GM23338 (cell line): ENCODE data around the gene SMOC1. TPM values are rescaled to one million over a fixed set of nuclear protein-coding genes. Genes with fewer than 3 reads are reported as not detected.

ENCODE experiments used
- ATAC-seq: fragments of 200-7000 bp; cut with Tn5 transposase; 3 replicates; pipeline ENCODE4 v1.9.1; 2020
- DNase-seq: peaks from one replicate; pipeline ENCODE4 v3.0.0-alpha.2; 2015; ENCODE audit warnings: low spot score
- H2AFZ ChIP-seq: fragments of 200-600 bp; sonication (generic); 2 replicates; pipeline ENCODE4 v1.8.0; 2016; ENCODE audit warnings: antibody characterized with exemption, mild to moderate bottlenecking, moderate library complexity
- H3F3A ChIP-seq: fragments of 200-600 bp; sonication (generic); replicated peaks from 2 replicates; pipeline ENCODE4 v1.8.0; 2017; ENCODE audit warnings: antibody characterized with exemption, mixed run types, low read depth
- H3K27ac ChIP-seq: fragments of 200-600 bp; sonication (generic); 2 replicates; pipeline ENCODE4 v1.6.1; 2016; ENCODE audit warnings: low read depth
- H3K27me3 ChIP-seq: fragments of 200-600 bp; sonication (generic); 2 replicates; pipeline ENCODE4 v1.8.0; 2016; ENCODE audit warnings: mild to moderate bottlenecking, mixed run types, moderate library complexity; ENCODE audit not compliant: insufficient read depth
- H3K36me3 ChIP-seq: fragments of 200-600 bp; sonication (generic); 2 replicates; pipeline ENCODE4 v1.8.0; 2016; ENCODE audit warnings: mild to moderate bottlenecking; ENCODE audit not compliant: insufficient read depth
- H3K4me1 ChIP-seq: fragments of 200-600 bp; sonication (generic); 2 replicates; pipeline ENCODE4 v1.8.0; 2016; ENCODE audit warnings: mild to moderate bottlenecking, moderate library complexity; ENCODE audit not compliant: insufficient read depth
- H3K4me2 ChIP-seq: fragments of 200-600 bp; sonication (generic); 2 replicates; pipeline ENCODE4 v1.7.1; 2017; ENCODE audit warnings: mixed run types
- H3K4me3 ChIP-seq: fragments of 200-600 bp; sonication (generic); 2 replicates; pipeline ENCODE4 v1.6.1; 2016; ENCODE audit warnings: mixed run types
- H3K79me2 ChIP-seq: fragments of 200-600 bp; sonication (generic); replicated peaks from 2 replicates; pipeline ENCODE4 v1.8.0; 2017; ENCODE audit warnings: mild to moderate bottlenecking; ENCODE audit not compliant: insufficient read depth
- H3K9me2 ChIP-seq: fragments of 200-600 bp; sonication (generic); 2 replicates; pipeline ENCODE4 v1.8.0; 2017; ENCODE audit not compliant: insufficient read depth
- H4K20me1 ChIP-seq: fragments of 200-600 bp; sonication (generic); replicated peaks from 2 replicates; pipeline ENCODE4 v1.8.0; 2017; ENCODE audit warnings: mild to moderate bottlenecking; ENCODE audit not compliant: insufficient read depth
- H3K27ac Mint-ChIP-seq: 2 replicates; pipeline ENCODE4 v1.8.0; 2020; ENCODE audit warnings: inconsistent platforms, mild to moderate bottlenecking, moderate library complexity, mixed read lengths
- H3K27me3 Mint-ChIP-seq: 3 replicates; pipeline ENCODE4 v1.8.0; 2022; ENCODE audit warnings: low read depth, mild to moderate bottlenecking, moderate library complexity, mixed read lengths, inconsistent platforms; ENCODE audit not compliant: insufficient read depth, poor library complexity
- H3K36me3 Mint-ChIP-seq: 3 replicates; pipeline ENCODE4 v1.8.0; 2021; ENCODE audit warnings: low read depth, mild to moderate bottlenecking, inconsistent platforms, moderate library complexity, mixed read lengths
- H3K4me1 Mint-ChIP-seq: 3 replicates; pipeline ENCODE4 v1.8.0; 2020; ENCODE audit warnings: mild to moderate bottlenecking, inconsistent platforms, mixed read lengths
- H3K4me3 Mint-ChIP-seq: 3 replicates; pipeline ENCODE4 v1.8.0; 2021; ENCODE audit warnings: moderate library complexity, mild to moderate bottlenecking, inconsistent platforms, mixed read lengths
- H3K9me3 Mint-ChIP-seq: 3 replicates; pipeline ENCODE4 v1.8.0; 2020; ENCODE audit warnings: moderate library complexity, mild to moderate bottlenecking, inconsistent platforms, mixed read lengths
- CREB1 ChIP-seq: fragments of 250-450 bp; sonication (Bioruptor Pico); IDR thresholded peaks from 2 replicates; pipeline ENCODE4 v1.5.0; 2020; ENCODE audit warnings: low read depth, mild to moderate bottlenecking, moderate library complexity
- EZH2 ChIP-seq: fragments of 200-600 bp; sonication (generic); IDR thresholded peaks from one replicate; pipeline ENCODE4 v1.8.0; 2017; ENCODE audit warnings: antibody characterized with exemption, mild to moderate bottlenecking, low read depth; ENCODE audit not compliant: unreplicated experiment
- EZH2phosphoT487 ChIP-seq: fragments of 200-600 bp; sonication (generic); IDR thresholded peaks from one replicate; pipeline ENCODE4 v1.8.1; 2018; ENCODE audit warnings: antibody characterized with exemption; ENCODE audit not compliant: unreplicated experiment
- JUNB ChIP-seq: IDR thresholded peaks from one replicate; pipeline ENCODE4 v1.6.1; 2016; ENCODE audit warnings: antibody characterized with exemption; ENCODE audit not compliant: unreplicated experiment
- NANOG ChIP-seq: IDR thresholded peaks from 2 replicates; pipeline ENCODE4 v1.6.1; 2016; ENCODE audit warnings: antibody characterized with exemption, borderline replicate concordance
- POLR2AphosphoS5 ChIP-seq: IDR thresholded peaks from 2 replicates; pipeline ENCODE4 v1.6.1; 2016; ENCODE audit warnings: antibody characterized with exemption, low read depth
- STAT1 ChIP-seq: IDR thresholded peaks from one replicate; pipeline ENCODE4 v1.6.1; 2016; ENCODE audit warnings: antibody characterized with exemption; ENCODE audit not compliant: unreplicated experiment
- ZNF114 ChIP-seq: fragments of 250-450 bp; sonication (Bioruptor Pico); IDR thresholded peaks from 2 replicates; pipeline ENCODE4 v1.5.0; 2020; ENCODE audit warnings: mild to moderate bottlenecking, moderate library complexity
- ZNF331 ChIP-seq: fragments of 250-450 bp; sonication (Bioruptor Pico); IDR thresholded peaks from 2 replicates; pipeline ENCODE4 v1.5.0; 2020; ENCODE audit warnings: low read depth, mild to moderate bottlenecking, moderate library complexity
- polyA plus RNA-seq: library from polyadenylated mRNA; unstranded; fragments of >200 nt; fragmentation: Nextera tagmentation; extraction: Ambion mirVana; gene quantifications from 2 replicates; pipeline ENCODE4 v1.2.1, GENCODE V29; 2016
- total RNA-seq: library from RNA; depleted of rRNA; stranded (reverse); fragments of >200 nt; shearing (Covaris generic); gene quantifications from 2 replicates; pipeline ENCODE4 v1.2.3, GENCODE V29; 2014
- TF ChIP-seq, protein P1 (sequence below): IDR thresholded peaks from 2 replicates; pipeline ENCODE4 v1.6.1; 2016; ENCODE audit warnings: antibody characterized with exemption
- TF ChIP-seq, protein P2 (sequence below): fragments of 250-450 bp; sonication (Bioruptor Pico); IDR thresholded peaks from 2 replicates; pipeline ENCODE4 v1.5.0; 2020; ENCODE audit warnings: mild to moderate bottlenecking, moderate library complexity
- TF ChIP-seq, protein P3 (sequence below), 2 experiments: fragments of 200-600 bp in 1 of 2; sonication (generic) in 1 of 2; conservative IDR thresholded peaks; 2 replicates each; pipeline versions ENCODE4 v1.5.1 to v1.6.1; 2016 to 2017; ENCODE audit warnings: antibody characterized with exemption in 2 of 2, low read depth in 2 of 2, mild to moderate bottlenecking in 2 of 2, moderate library complexity in 1 of 2

SMOC1 gene
- total and polyA plus RNA-seq, 2 experiments from 2014 or later = 0.79 to 1.6 TPM

DNA sequence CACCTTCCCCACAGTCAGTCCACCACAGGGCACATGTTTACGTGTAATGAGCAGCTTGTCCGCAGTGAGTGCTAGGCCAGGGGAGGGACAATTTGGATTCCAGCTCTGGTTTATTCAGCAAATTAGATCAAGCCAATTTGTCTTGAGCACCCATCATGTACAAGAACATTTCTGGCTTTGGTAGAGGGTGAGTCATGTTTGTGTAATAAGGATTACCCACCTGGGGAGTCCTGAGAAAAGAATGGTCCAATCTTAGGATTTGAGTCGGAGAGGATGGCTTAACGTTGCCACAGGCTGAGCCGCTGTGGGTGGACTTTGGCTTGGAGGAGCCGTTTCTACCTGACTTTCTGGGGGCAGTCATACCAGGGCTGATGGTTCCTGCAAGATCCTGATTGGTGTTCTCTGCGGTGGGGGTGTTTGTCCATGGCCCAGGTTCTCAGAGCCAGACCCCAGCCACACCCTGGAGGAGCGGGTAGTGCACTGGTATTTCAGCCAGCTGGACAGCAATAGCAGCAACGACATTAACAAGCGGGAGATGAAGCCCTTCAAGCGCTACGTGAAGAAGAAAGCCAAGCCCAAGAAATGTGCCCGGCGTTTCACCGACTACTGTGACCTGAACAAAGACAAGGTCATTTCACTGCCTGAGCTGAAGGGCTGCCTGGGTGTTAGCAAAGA, 143.7 kb downstream of the SMOC1 start:
- no peaks in the 10 kb centered on the region for H3K79me2 ChIP-seq
- no peak overlapping the region for H3K4me3 ChIP-seq
- DNase-seq (no peak), ATAC-seq (no peak)
- H3K4me1 ChIP-seq = no peaks in the 10 kb centered on the region
- H3K27ac Mint-ChIP-seq = no peak overlapping the region
- H3K4me1 Mint-ChIP-seq = peaks cover 4% of the 10 kb centered on the region
- H3K27ac ChIP-seq = no peak overlapping the region
- H3K4me2 ChIP-seq = no peak overlapping the region
- H3K36me3 ChIP-seq = no peaks in the 10 kb centered on the region
- H3K9me2 ChIP-seq = 0 out of 2 replicates have a peak, but pooled peaks cover 4% of the 10 kb centered on the region
- no peaks in the 10 kb centered on the region for H3F3A ChIP-seq
- H3K36me3 Mint-ChIP-seq = no peaks in the 10 kb centered on the region
- TF ChIP-seq EZH2 = no peak
- TF ChIP-seq ZNF331 (CRISPR knock-in tag) = no peak
- TF ChIP-seq, protein P1, sequence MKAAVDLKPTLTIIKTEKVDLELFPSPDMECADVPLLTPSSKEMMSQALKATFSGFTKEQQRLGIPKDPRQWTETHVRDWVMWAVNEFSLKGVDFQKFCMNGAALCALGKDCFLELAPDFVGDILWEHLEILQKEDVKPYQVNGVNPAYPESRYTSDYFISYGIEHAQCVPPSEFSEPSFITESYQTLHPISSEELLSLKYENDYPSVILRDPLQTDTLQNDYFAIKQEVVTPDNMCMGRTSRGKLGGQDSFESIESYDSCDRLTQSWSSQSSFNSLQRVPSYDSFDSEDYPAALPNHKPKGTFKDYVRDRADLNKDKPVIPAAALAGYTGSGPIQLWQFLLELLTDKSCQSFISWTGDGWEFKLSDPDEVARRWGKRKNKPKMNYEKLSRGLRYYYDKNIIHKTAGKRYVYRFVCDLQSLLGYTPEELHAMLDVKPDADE = no peak
- no peak for TF ChIP-seq EZH2phosphoT487
- no peak for TF ChIP-seq JUNB
- no peaks in the 10 kb centered on the region for H3K9me3 Mint-ChIP-seq
- no peaks in the 10 kb centered on the region for H3K27me3 ChIP-seq
- no peak overlapping the region for H2AFZ ChIP-seq
- peaks cover 3% of the 10 kb centered on the region for H3K27me3 Mint-ChIP-seq
- H3K4me3 Mint-ChIP-seq = no peak overlapping the region
- H4K20me1 ChIP-seq = no peaks in the 10 kb centered on the region

DNA sequence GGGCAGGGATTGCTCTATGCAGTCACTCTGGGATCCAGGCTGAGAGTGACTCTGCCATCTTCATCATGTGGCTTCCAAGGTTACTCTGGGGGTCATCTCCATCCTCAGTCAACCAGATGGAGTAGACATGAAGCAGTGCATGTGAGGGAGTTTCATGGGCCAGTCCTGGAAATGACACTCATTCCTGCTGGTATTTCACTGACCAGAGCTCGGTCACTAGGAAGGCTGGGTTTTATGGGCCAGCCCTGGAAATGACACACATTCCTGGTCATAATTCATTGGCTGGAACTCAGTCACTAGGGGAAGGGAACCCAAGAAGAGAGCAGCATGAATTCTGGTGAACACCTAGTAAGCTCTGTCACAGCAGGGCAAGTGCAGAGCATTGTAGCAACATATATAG, 144.7 kb downstream of the SMOC1 start:
- H3K27ac Mint-ChIP-seq = no peak overlapping the region
- Histone ChIP-seq H3K9me2 (0 out of 2 replicates have a peak, but pooled peaks cover 4% of the 10 kb centered on the region), H4K20me1 (no peaks in the 10 kb centered on the region), H3K27ac (no peak overlapping the region), H3K4me1 (no peaks in the 10 kb centered on the region), H3K4me2 (no peak overlapping the region), H2AFZ (no peak overlapping the region), H3F3A (no peaks in the 10 kb centered on the region), H3K36me3 (no peaks in the 10 kb centered on the region), H3K4me3 (no peak overlapping the region), H3K27me3 (no peaks in the 10 kb centered on the region), H3K79me2 (no peaks in the 10 kb centered on the region)
- H3K9me3 Mint-ChIP-seq = no peaks in the 10 kb centered on the region
- peaks cover 7% of the 10 kb centered on the region for H3K27me3 Mint-ChIP-seq
- H3K36me3 Mint-ChIP-seq = no peaks in the 10 kb centered on the region
- H3K4me1 Mint-ChIP-seq = peaks cover 4% of the 10 kb centered on the region
- H3K4me3 Mint-ChIP-seq = no peak overlapping the region
- no peak for DNase-seq
- no peak for ATAC-seq
- TF ChIP-seq, protein P1 = no peak
- no peak for TF ChIP-seq STAT1
- TF ChIP-seq POLR2AphosphoS5 = no peak
- TF ChIP-seq CREB1 (CRISPR knock-in tag) = no peak
- TF ChIP-seq ZNF114 (CRISPR knock-in tag) = no peak
- TF ChIP-seq, protein P2, sequence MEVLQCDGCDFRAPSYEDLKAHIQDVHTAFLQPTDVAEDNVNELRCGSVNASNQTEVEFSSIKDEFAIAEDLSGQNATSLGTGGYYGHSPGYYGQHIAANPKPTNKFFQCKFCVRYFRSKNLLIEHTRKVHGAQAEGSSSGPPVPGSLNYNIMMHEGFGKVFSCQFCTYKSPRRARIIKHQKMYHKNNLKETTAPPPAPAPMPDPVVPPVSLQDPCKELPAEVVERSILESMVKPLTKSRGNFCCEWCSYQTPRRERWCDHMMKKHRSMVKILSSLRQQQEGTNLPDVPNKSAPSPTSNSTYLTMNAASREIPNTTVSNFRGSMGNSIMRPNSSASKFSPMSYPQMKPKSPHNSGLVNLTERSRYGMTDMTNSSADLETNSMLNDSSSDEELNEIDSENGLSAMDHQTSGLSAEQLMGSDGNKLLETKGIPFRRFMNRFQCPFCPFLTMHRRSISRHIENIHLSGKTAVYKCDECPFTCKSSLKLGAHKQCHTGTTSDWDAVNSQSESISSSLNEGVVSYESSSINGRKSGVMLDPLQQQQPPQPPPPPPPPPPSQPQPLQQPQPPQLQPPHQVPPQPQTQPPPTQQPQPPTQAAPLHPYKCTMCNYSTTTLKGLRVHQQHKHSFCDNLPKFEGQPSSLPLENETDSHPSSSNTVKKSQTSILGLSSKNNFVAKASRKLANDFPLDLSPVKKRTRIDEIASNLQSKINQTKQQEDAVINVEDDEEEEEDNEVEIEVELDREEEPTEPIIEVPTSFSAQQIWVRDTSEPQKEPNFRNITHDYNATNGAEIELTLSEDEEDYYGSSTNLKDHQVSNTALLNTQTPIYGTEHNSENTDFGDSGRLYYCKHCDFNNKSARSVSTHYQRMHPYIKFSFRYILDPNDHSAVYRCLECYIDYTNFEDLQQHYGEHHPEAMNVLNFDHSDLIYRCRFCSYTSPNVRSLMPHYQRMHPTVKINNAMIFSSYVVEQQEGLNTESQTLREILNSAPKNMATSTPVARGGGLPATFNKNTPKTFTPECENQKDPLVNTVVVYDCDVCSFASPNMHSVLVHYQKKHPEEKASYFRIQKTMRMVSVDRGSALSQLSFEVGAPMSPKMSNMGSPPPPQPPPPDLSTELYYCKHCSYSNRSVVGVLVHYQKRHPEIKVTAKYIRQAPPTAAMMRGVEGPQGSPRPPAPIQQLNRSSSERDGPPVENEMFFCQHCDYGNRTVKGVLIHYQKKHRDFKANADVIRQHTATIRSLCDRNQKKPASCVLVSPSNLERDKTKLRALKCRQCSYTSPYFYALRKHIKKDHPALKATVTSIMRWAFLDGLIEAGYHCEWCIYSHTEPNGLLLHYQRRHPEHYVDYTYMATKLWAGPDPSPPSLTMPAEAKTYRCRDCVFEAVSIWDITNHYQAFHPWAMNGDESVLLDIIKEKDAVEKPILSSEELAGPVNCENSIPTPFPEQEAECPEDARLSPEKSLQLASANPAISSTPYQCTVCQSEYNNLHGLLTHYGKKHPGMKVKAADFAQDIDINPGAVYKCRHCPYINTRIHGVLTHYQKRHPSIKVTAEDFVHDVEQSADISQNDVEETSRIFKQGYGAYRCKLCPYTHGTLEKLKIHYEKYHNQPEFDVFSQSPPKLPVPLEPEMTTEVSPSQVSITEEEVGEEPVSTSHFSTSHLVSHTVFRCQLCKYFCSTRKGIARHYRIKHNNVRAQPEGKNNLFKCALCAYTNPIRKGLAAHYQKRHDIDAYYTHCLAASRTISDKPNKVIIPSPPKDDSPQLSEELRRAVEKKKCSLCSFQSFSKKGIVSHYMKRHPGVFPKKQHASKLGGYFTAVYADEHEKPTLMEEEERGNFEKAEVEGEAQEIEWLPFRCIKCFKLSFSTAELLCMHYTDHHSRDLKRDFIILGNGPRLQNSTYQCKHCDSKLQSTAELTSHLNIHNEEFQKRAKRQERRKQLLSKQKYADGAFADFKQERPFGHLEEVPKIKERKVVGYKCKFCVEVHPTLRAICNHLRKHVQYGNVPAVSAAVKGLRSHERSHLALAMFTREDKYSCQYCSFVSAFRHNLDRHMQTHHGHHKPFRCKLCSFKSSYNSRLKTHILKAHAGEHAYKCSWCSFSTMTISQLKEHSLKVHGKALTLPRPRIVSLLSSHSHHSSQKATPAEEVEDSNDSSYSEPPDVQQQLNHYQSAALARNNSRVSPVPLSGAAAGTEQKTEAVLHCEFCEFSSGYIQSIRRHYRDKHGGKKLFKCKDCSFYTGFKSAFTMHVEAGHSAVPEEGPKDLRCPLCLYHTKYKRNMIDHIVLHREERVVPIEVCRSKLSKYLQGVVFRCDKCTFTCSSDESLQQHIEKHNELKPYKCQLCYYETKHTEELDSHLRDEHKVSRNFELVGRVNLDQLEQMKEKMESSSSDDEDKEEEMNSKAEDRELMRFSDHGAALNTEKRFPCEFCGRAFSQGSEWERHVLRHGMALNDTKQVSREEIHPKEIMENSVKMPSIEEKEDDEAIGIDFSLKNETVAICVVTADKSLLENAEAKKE (CRISPR knock-in tag) = no peak
- no peak for TF ChIP-seq EZH2
- no peak for TF ChIP-seq NANOG
- no peak for TF ChIP-seq ZNF331 (CRISPR knock-in tag)
- TF ChIP-seq, protein P3, sequence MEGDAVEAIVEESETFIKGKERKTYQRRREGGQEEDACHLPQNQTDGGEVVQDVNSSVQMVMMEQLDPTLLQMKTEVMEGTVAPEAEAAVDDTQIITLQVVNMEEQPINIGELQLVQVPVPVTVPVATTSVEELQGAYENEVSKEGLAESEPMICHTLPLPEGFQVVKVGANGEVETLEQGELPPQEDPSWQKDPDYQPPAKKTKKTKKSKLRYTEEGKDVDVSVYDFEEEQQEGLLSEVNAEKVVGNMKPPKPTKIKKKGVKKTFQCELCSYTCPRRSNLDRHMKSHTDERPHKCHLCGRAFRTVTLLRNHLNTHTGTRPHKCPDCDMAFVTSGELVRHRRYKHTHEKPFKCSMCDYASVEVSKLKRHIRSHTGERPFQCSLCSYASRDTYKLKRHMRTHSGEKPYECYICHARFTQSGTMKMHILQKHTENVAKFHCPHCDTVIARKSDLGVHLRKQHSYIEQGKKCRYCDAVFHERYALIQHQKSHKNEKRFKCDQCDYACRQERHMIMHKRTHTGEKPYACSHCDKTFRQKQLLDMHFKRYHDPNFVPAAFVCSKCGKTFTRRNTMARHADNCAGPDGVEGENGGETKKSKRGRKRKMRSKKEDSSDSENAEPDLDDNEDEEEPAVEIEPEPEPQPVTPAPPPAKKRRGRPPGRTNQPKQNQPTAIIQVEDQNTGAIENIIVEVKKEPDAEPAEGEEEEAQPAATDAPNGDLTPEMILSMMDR (conservative IDR thresholded peaks at IDR 0.05; ENCODE audit: low read depth in 2 of 2) = no peak
